HG02588 (cell line): ENCODE results near the gene ING3.
A peak's percentile ranks its signal among the peaks of the same experiment; 100 is the strongest.

Experiments
- ATAC-seq: cut with Tn5 transposase; IDR thresholded peaks from one replicate; pipeline ENCODE4 v1.9.1; 2021; ENCODE audit warnings: mild to moderate bottlenecking, moderate library complexity; ENCODE audit not compliant: unreplicated experiment

ING3 gene

GRCh38 chr7:120950539-120951308 is at the start of gene ING3:
Gene ING3 (plus strand): TSS chr7:120950777. CDS start chr7:120950897, 120 bp downstream.
- ATAC-seq = peak; percentile 96

GRCh38 chr7:120915314-120916105 is 35.1 kb upstream of the ING3 start:
- ATAC-seq = no peak

GRCh38 chr7:120916121-120916520 is 34.5 kb upstream of the ING3 start:
- no peak for ATAC-seq

GRCh38 chr7:120916538-120916937 is 34.0 kb upstream of the ING3 start:
- ATAC-seq = no peak

- no peak for ATAC-seq
These were observed 31.1 kb upstream of the ING3 start for GRCh38 chr7:120919466-120919865.

- ATAC-seq = no peak
These were observed 30.5 kb upstream of the ING3 start for GRCh38 chr7:120920034-120920433.

GRCh38 chr7:120920591-120921274 is 29.8 kb upstream of the ING3 start:
- ATAC-seq = no peak

GRCh38 chr7:120924837-120925236 is 25.7 kb upstream of the ING3 start:
- ATAC-seq = no peak

GRCh38 chr7:120925392-120925791 is 25.2 kb upstream of the ING3 start:
- no peak for ATAC-seq

- ATAC-seq = no peak
These were observed 23.6 kb upstream of the ING3 start for GRCh38 chr7:120926943-120927346.

GRCh38 chr7:120927454-120928103 is 23.0 kb upstream of the ING3 start:
- ATAC-seq = peak; percentile 88

GRCh38 chr7:120931243-120931642 is 19.3 kb upstream of the ING3 start:
- ATAC-seq = no peak

GRCh38 chr7:120933475-120933874 is 17.1 kb upstream of the ING3 start:
- no peak for ATAC-seq

- no peak for ATAC-seq
These were observed 11.2 kb upstream of the ING3 start for GRCh38 chr7:120939345-120939744.

GRCh38 chr7:120941064-120941463 is 9.5 kb upstream of the ING3 start:
- ATAC-seq = no peak

- no peak for ATAC-seq
These were observed 8.7 kb upstream of the ING3 start for GRCh38 chr7:120941856-120942255.

GRCh38 chr7:120942861-120943260 is 7.7 kb upstream of the ING3 start:
- no peak for ATAC-seq

- ATAC-seq = no peak
These were observed 5.6 kb upstream of the ING3 start for GRCh38 chr7:120944826-120945562.

- ATAC-seq = no peak
These were observed 2.6 kb upstream of the ING3 start for GRCh38 chr7:120947980-120948379.

- ATAC-seq = no peak
These were observed 1.1 kb upstream of the ING3 start for GRCh38 chr7:120949393-120949911.
